ENCODE results near the gene TEX13D. TPM values are rescaled to one million over a fixed set of nuclear protein-coding genes. Genes with fewer than 3 reads are reported as not detected.

Gene TEX13D
- total and polyA plus RNA-seq, 5 donors from 2014 or later, result not detected

DNA sequence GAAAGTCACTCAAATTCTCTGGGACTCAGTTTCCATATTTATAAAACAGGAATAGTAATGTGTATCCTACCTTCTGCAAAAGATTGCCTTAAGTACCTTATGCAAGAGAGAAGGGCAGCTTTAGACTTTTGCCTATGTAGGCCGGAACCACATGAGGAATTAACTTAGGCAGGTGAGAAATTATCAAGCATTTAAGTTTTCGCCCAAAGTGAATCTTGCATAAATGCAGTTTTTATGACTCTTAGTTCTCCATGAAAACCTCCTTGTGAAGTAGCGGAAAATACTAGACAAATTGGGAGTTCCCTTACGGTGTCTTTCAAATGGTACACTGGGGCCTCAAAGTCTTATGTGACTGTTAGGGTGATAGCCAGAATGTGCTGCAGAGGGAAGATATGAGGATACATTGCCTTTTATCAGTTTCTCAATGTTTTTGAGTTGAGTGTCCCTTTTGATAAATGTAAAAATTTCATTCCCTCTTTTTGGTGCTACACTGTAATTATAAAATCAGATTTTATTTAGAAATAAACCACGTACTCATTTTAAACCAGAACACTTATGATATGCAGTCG is 16.5 kb downstream of the TEX13D start:
- Histone ChIP-seq H3K4me1 (ENCODE audit: control insufficient read depth, insufficient read depth, low read length, poor library complexity, severe bottlenecking) (peaks cover 22% of the 10 kb centered on the region), H3K27ac (ENCODE audit: insufficient read depth, low read length, poor library complexity, severe bottlenecking) (peak overlapping the region; percentile 68), H3K27me3 (ENCODE audit: control insufficient read depth, insufficient read depth, low read length) (no peaks in the 10 kb centered on the region), H3K36me3 (ENCODE audit: control insufficient read depth, insufficient read depth, low read length) (no peaks in the 10 kb centered on the region), H3K4me3 (ENCODE audit: low read depth, low read length) (peak overlapping the region; percentile 92), H3K9me3 (ENCODE audit: control insufficient read depth in 2 of 2, low read length in 2 of 2) (no peaks in the 10 kb centered on the region)
- Mint-ChIP-seq H3K36me3 (peaks cover 3% of the 10 kb centered on the region), H3K27me3 (no peaks in the 10 kb centered on the region), H3K27ac (peak overlapping the region; percentile 75 to 96 (median 96)), H3K9me3 (no peaks in the 10 kb centered on the region), H3K4me1 (peaks cover 6 to 43% (median 29%) of the 10 kb centered on the region in 4 donors), H3K4me3 (peak overlapping the region; percentile 94 to 100 (median 98))
- no peak for ATAC-seq (ENCODE audit: low read depth in 2 of 2)
- DNase-seq, result peak in 1 of 3 donors; percentile 22

DNA sequence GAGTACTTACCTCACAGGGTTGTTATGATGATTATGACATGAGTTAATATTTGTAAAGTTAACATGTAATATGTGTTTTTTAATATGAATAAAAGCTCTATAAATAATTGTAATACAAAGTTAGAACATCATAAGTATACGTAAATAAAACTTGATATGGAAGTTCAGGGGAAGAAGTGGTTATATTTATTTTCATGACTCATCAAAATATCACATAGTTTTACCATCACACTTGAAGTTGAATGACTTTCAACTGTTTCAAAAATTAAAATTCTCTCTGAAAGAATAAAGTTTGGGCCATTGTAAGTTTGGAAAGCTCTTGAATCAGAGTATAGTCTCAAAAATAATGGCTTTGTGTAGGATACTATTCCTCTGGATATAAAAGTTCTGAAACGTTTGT is 22.2 kb downstream of the TEX13D start:
- no peaks in the 10 kb centered on the region for H3K36me3 ChIP-seq (ENCODE audit: control insufficient read depth, insufficient read depth, low read length)
- peaks cover 31% of the 10 kb centered on the region for H3K4me1 ChIP-seq (ENCODE audit: control insufficient read depth, insufficient read depth, low read length, poor library complexity, severe bottlenecking)
- no peaks in the 10 kb centered on the region for H3K27me3 Mint-ChIP-seq
- peak overlapping the region in 3 of 4 donors; percentile 16 to 73 (median 33) for H3K4me3 Mint-ChIP-seq
- peak overlapping the region; percentile 6 to 66 (median 59) for H3K27ac Mint-ChIP-seq
- H3K36me3 Mint-ChIP-seq, result peaks cover 7% of the 10 kb centered on the region
- H3K9me3 Mint-ChIP-seq, result peaks cover 0 to 3% (median 0%) of the 10 kb centered on the region in 7 donors
- no peaks in the 10 kb centered on the region for H3K27me3 ChIP-seq (ENCODE audit: control insufficient read depth, insufficient read depth, low read length)
- H3K9me3 ChIP-seq (ENCODE audit: control insufficient read depth in 2 of 2, low read length in 2 of 2), result no peaks in the 10 kb centered on the region
- peak overlapping the region; percentile 55 for H3K4me3 ChIP-seq (ENCODE audit: low read depth, low read length)
- H3K27ac ChIP-seq (ENCODE audit: insufficient read depth, low read length, poor library complexity, severe bottlenecking), result peak overlapping the region; percentile 23
- DNase-seq (no peak), ATAC-seq (ENCODE audit: low read depth in 2 of 2) (no peak)
- H3K4me1 Mint-ChIP-seq, result peaks cover 29 to 61% (median 47%) of the 10 kb centered on the region in 4 donors

DNA sequence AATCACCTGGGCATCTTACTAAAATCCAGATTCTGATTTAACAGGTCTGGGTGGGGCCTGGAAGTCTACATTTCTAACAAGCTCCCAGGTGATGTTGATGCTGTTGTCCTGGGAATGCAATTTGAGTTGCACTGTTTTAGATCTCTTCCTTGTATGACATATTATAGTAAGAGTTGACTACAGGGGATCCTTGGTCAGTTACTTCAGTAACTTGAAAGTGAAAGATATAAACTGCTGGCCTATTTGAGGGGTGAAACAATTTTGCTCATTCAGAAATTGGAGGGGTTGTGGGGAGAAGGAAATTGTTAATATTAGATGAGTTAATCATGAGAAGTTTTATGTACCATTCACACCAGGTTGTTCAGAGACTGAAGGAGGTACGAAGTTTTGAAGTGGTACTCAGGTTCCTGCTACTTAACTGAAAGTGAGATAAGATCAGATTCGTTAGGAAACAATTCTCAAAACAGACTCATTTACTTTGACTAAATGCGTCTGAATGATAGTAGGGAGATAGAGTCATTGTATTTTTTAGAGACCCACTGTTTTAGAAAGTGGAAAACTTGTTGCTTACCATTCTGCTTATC is 26.4 kb downstream of the TEX13D start:
- Mint-ChIP-seq H3K9me3 (peaks cover 0 to 3% (median 0%) of the 10 kb centered on the region in 7 donors), H3K4me3 (peak overlapping the region; percentile 6 to 88 (median 48)), H3K36me3 (peaks cover 4% of the 10 kb centered on the region), H3K27ac (peak overlapping the region in 2 of 3 donors; percentile 38 to 59), H3K4me1 (peaks cover 33 to 67% (median 48%) of the 10 kb centered on the region in 4 donors), H3K27me3 (no peaks in the 10 kb centered on the region)
- Histone ChIP-seq H3K4me3 (ENCODE audit: low read depth, low read length) (peak overlapping the region; percentile 61), H3K9me3 (ENCODE audit: control insufficient read depth in 2 of 2, low read length in 2 of 2) (no peaks in the 10 kb centered on the region), H3K4me1 (ENCODE audit: control insufficient read depth, insufficient read depth, low read length, poor library complexity, severe bottlenecking) (peaks cover 46% of the 10 kb centered on the region), H3K27me3 (ENCODE audit: control insufficient read depth, insufficient read depth, low read length) (no peaks in the 10 kb centered on the region), H3K36me3 (ENCODE audit: control insufficient read depth, insufficient read depth, low read length) (peaks cover 3% of the 10 kb centered on the region), H3K27ac (ENCODE audit: insufficient read depth, low read length, poor library complexity, severe bottlenecking) (peak overlapping the region; percentile 61)
- DNase-seq, result peak in 2 of 3 donors; percentile 23 to 60
- peak; percentile 69 to 71 for ATAC-seq (ENCODE audit: low read depth in 2 of 2)

DNA sequence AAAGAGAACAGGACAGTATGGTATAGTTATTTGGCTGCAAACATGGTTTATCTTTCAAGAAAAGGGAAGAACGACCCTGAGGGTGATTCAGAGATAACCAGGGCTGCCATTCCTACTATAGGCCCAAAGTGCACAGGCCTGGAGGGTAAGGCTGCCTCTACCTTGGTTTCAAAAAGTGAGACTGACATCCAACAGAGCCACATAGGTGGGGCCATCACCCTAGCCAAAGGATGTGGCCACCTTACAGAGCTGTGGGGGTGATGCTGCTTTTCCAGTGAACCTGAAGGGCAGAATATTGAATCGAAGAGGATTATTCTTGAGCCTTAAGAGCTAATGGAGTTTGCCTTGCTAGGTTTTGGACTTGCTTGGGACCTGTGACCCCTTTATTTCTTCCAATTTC is 29.6 kb downstream of the TEX13D start:
- Mint-ChIP-seq H3K9me3 (peaks cover 0 to under 1% (median 0%) of the 10 kb centered on the region in 7 donors), H3K27me3 (no peaks in the 10 kb centered on the region), H3K4me3 (peak overlapping the region in 1 of 4 donors; percentile 58), H3K36me3 (peaks cover 1% of the 10 kb centered on the region), H3K4me1 (peaks cover 24 to 45% (median 36%) of the 10 kb centered on the region in 4 donors), H3K27ac (peak overlapping the region in 2 of 3 donors; percentile 21 to 56)
- Histone ChIP-seq H3K27ac (ENCODE audit: insufficient read depth, low read length, poor library complexity, severe bottlenecking) (no peak overlapping the region), H3K27me3 (ENCODE audit: control insufficient read depth, insufficient read depth, low read length) (no peaks in the 10 kb centered on the region), H3K4me1 (ENCODE audit: control insufficient read depth, insufficient read depth, low read length, poor library complexity, severe bottlenecking) (peaks cover 35% of the 10 kb centered on the region), H3K4me3 (ENCODE audit: low read depth, low read length) (peak overlapping the region; percentile 35), H3K9me3 (ENCODE audit: control insufficient read depth in 2 of 2, low read length in 2 of 2) (no peaks in the 10 kb centered on the region), H3K36me3 (ENCODE audit: control insufficient read depth, insufficient read depth, low read length) (peaks cover 3% of the 10 kb centered on the region)
- peak in 1 of 3 donors; percentile 16 for DNase-seq
- ATAC-seq (ENCODE audit: low read depth in 2 of 2), result no peak

DNA sequence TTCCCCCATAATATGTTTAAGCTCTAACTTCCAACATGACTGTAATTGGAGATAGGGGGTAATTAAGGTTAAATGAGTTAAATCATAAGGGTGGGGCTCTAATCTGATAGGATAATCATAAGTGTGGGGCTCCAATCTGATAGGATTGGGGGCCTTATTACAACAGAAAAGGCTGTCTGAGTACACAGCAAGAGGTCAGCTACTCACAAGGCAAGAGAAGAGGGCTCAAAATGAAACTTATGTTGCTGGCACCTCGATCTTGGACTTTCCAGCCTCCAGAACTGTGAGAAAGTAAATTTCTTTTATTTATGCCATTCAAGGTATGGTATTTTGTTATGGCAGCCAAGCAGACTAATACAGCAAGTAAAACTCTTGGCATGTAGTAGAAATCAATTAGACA is 30.3 kb downstream of the TEX13D start:
- H3K4me1 Mint-ChIP-seq, result peaks cover 21 to 38% (median 31%) of the 10 kb centered on the region in 4 donors
- no peaks in the 10 kb centered on the region for H3K27me3 ChIP-seq (ENCODE audit: control insufficient read depth, insufficient read depth, low read length)
- H3K9me3 ChIP-seq (ENCODE audit: control insufficient read depth in 2 of 2, low read length in 2 of 2), result no peaks in the 10 kb centered on the region
- no peaks in the 10 kb centered on the region for H3K36me3 Mint-ChIP-seq
- peaks cover 3% of the 10 kb centered on the region for H3K36me3 ChIP-seq (ENCODE audit: control insufficient read depth, insufficient read depth, low read length)
- no peaks in the 10 kb centered on the region for H3K9me3 Mint-ChIP-seq
- H3K4me1 ChIP-seq (ENCODE audit: control insufficient read depth, insufficient read depth, low read length, poor library complexity, severe bottlenecking), result peaks cover 33% of the 10 kb centered on the region
- no peaks in the 10 kb centered on the region for H3K27me3 Mint-ChIP-seq
- DNase-seq, result no peak
- H3K4me3 Mint-ChIP-seq, result peak overlapping the region in 1 of 4 donors; percentile 45
- no peak overlapping the region for H3K27ac ChIP-seq (ENCODE audit: insufficient read depth, low read length, poor library complexity, severe bottlenecking)
- ATAC-seq (ENCODE audit: low read depth in 2 of 2), result no peak
- H3K4me3 ChIP-seq (ENCODE audit: low read depth, low read length), result no peak overlapping the region
- H3K27ac Mint-ChIP-seq, result peak overlapping the region in 1 of 3 donors; percentile 67

DNA sequence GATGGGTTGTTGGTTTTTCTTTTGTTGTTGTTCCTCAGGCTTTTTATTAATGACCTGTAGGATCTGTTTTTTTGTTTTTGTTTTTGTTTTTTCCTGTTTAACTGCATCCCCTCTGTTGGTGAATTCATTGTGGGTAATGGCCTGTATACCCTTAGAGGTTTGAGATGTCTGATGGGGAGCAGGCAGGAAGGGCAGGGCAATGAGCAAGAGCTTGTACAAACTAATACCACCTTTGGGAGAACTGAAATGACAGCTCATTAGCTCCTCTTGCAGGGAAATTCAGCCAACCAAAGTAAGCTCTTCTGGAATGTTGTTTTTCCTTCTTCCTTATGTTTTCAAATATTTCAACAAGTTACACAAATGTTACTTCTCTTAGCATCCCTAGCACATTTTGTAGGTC is 37.3 kb downstream of the TEX13D start:
- Mint-ChIP-seq H3K27me3 (no peaks in the 10 kb centered on the region), H3K4me3 (no peak overlapping the region), H3K27ac (peak overlapping the region in 1 of 3 donors; percentile 48), H3K36me3 (peaks cover 6% of the 10 kb centered on the region), H3K9me3 (peaks cover 0 to 2% (median 0%) of the 10 kb centered on the region in 7 donors), H3K4me1 (peaks cover 0 to 14% (median 13%) of the 10 kb centered on the region in 4 donors)
- H3K4me3 ChIP-seq (ENCODE audit: low read depth, low read length), result no peak overlapping the region
- H3K27me3 ChIP-seq (ENCODE audit: control insufficient read depth, insufficient read depth, low read length), result no peaks in the 10 kb centered on the region
- DNase-seq (no peak), ATAC-seq (ENCODE audit: low read depth in 2 of 2) (no peak)
- H3K36me3 ChIP-seq (ENCODE audit: control insufficient read depth, insufficient read depth, low read length), result peaks cover 33% of the 10 kb centered on the region
- no peaks in the 10 kb centered on the region for H3K4me1 ChIP-seq (ENCODE audit: control insufficient read depth, insufficient read depth, low read length, poor library complexity, severe bottlenecking)
- no peaks in the 10 kb centered on the region for H3K9me3 ChIP-seq (ENCODE audit: control insufficient read depth in 2 of 2, low read length in 2 of 2)
- no peak overlapping the region for H3K27ac ChIP-seq (ENCODE audit: insufficient read depth, low read length, poor library complexity, severe bottlenecking)

DNA sequence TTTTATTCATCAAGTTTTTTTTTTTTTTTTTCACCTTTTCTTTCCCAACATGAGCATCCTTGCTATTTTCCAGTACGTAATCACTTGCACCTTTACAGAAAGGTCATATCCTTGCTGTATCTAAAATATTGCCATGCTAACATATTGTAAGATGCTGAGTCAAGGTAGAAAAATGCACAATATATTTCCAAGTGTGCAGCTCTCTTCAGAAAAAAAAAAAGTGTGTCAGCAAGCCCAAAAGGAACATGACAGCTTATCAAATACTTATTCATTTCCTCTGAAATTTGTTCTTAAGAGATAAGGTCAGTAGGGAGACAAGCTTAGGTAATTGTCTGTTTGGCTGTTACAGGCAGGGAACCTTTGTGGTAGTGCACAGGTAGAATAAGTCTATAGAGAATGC is 40.9 kb downstream of the TEX13D start:
- Mint-ChIP-seq H3K9me3 (peaks cover 0 to 2% (median 0%) of the 10 kb centered on the region in 7 donors), H3K36me3 (peaks cover 6% of the 10 kb centered on the region), H3K27me3 (no peaks in the 10 kb centered on the region), H3K27ac (no peak overlapping the region), H3K4me3 (no peak overlapping the region), H3K4me1 (peaks cover 0 to 13% (median 10%) of the 10 kb centered on the region in 4 donors)
- no peaks in the 10 kb centered on the region for H3K27me3 ChIP-seq (ENCODE audit: control insufficient read depth, insufficient read depth, low read length)
- no peak for DNase-seq
- peaks cover 30% of the 10 kb centered on the region for H3K36me3 ChIP-seq (ENCODE audit: control insufficient read depth, insufficient read depth, low read length)
- no peaks in the 10 kb centered on the region for H3K9me3 ChIP-seq (ENCODE audit: control insufficient read depth in 2 of 2, low read length in 2 of 2)
- no peak for ATAC-seq (ENCODE audit: low read depth in 2 of 2)
- H3K27ac ChIP-seq (ENCODE audit: insufficient read depth, low read length, poor library complexity, severe bottlenecking), result no peak overlapping the region
- no peak overlapping the region for H3K4me3 ChIP-seq (ENCODE audit: low read depth, low read length)
- H3K4me1 ChIP-seq (ENCODE audit: control insufficient read depth, insufficient read depth, low read length, poor library complexity, severe bottlenecking), result no peaks in the 10 kb centered on the region
